Adrenal gland (tissue), 12 donors: Measurements from ENCODE around the gene PERM1. TPM values are rescaled to one million over a fixed set of nuclear protein-coding genes. Genes with fewer than 3 reads are reported as not detected.
A peak's percentile ranks its signal among the peaks of the same experiment; 100 is the strongest.
"Not testable (repeated sequence)": the region's sequence is repeated elsewhere in the genome, so short reads cannot be mapped to it uniquely, and the experiment has no call there.

Source experiments
- DNase-seq, 7 donors: peaks; one replicate each; pipeline ENCODE4 v3.0.0-alpha.2; 2019 to 2020
- H3K27ac ChIP-seq, 5 donors: fragments of 200-600 bp; sonication (generic) in 4 of 5; 1 replicate in 3 of 5; 2 replicates in 2 of 5; pipeline versions ENCODE4 v1.5.1 to v1.8.0; 2016 to 2020; ENCODE audit warnings: mild to moderate bottlenecking in 1 of 5
- H3K27me3 ChIP-seq: fragments of 200-600 bp; 2 replicates; pipeline ENCODE4 v1.8.0; 2021
- H3K36me3 ChIP-seq, 2 donors: fragments of 200-600 bp; replicated peaks in 1 of 2; 1 replicate in 1 of 2; 2 replicates in 1 of 2; pipeline versions ENCODE4 v1.5.1 to v1.8.0; 2018 to 2022
- H3K4me1 ChIP-seq, 2 donors: fragments of 200-600 bp; replicated peaks in 1 of 2; 1 replicate in 1 of 2; 2 replicates in 1 of 2; pipeline versions ENCODE4 v1.5.1 to v1.8.0; 2018 to 2021
- H3K4me3 ChIP-seq, 4 donors: fragments of 200-600 bp; sonication (generic) in 3 of 4; one replicate each; pipeline ENCODE4 v1.5.1; 2016 to 2018
- H3K9me3 ChIP-seq, 3 donors: fragments of 200-600 bp; sonication (generic) in 1 of 3; replicated peaks in 1 of 3; 1 replicate in 2 of 3; 2 replicates in 1 of 3; pipeline versions ENCODE4 v1.5.1 to v1.8.0; 2016 to 2021
- POLR2A ChIP-seq, 2 donors: fragments of 450-650 bp; IDR thresholded peaks; one replicate each; pipeline ENCODE4 v1.6.1; 2017; ENCODE audit warnings: antibody characterized with exemption in 2 of 2, mild to moderate bottlenecking in 2 of 2, moderate library complexity in 1 of 2
- WGBS, 4 donors: extraction: QIAGEN DNeasy Blood & Tissue Kit in 2 of 4; methylation state at CpG; one replicate each; pipeline versions ENCODE4 v1.1.5 to v1.1.7; 2013 to 2017; 5-methylcytosine and 5-hydroxymethylcytosine counted together
- intact Hi-C, 2 donors: fragments of 100-400 bp; cut with DNase I; formaldehyde crosslinking; loops; one replicate each; pipeline versions ENCODE4 v1.14.1 to v1.15.0; 2022 to 2023
- polyA plus RNA-seq, 3 donors: library from polyadenylated mRNA; stranded (reverse); fragments of 200-250 nt in 2 of 3; fragments of 350-450 nt in 1 of 3; fragmentation: Illumina TruSeq in 1 of 3; extraction: RNeasy Lipid Tissue Mini Kit (QIAGEN cat#74804) in 1 of 3; gene quantifications; one replicate each; pipeline ENCODE4 v1.2.3, GENCODE V29; 2013 to 2014
- total RNA-seq, 9 donors: library from RNA; depleted of rRNA in 4 of 9; stranded (reverse); fragments of >200 nt in 4 of 9; fragments of 120-200 nt in 1 of 9; fragmentation: NEBNext Ultra II Directional in 1 of 9; extraction: Animal tissue kit (Norgen Biotek cat#: 25700) in 1 of 9; gene quantifications; one replicate each; pipeline versions ENCODE4 v1.1.0 to v1.2.4, GENCODE V29; 2013 to 2023
- TF ChIP-seq, protein P1 (sequence below), 6 experiments: fragments of 450-650 bp in 4 of 6; fragments of 200-600 bp in 2 of 6; sonication (generic) in 1 of 6; IDR thresholded peaks; 1 replicate in 5 of 6; 2 replicates in 1 of 6; pipeline versions ENCODE4 v1.5.1 to v1.8.0; 2016 to 2021; ENCODE audit warnings: antibody characterized with exemption in 6 of 6, mild to moderate bottlenecking in 2 of 6, moderate library complexity in 1 of 6
- donor health status: healthy with polysubstance abuse.
- donor health status: Bipolar disorder and iron deficiency.
- donor health status: DM: yes; HTN: yes; CAD: no.
- donor health status: DM: no; HTN: no; CAD: no.
- donor health status: DM: no; HTN: no; CAD: no.
- donor health status: DM: yes; HTN: yes; CAD: no.

PERM1 gene
- total and polyA plus RNA-seq, 12 donors: 0.13 to 0.88 (median 0.25) TPM; not detected in 5

DNA sequence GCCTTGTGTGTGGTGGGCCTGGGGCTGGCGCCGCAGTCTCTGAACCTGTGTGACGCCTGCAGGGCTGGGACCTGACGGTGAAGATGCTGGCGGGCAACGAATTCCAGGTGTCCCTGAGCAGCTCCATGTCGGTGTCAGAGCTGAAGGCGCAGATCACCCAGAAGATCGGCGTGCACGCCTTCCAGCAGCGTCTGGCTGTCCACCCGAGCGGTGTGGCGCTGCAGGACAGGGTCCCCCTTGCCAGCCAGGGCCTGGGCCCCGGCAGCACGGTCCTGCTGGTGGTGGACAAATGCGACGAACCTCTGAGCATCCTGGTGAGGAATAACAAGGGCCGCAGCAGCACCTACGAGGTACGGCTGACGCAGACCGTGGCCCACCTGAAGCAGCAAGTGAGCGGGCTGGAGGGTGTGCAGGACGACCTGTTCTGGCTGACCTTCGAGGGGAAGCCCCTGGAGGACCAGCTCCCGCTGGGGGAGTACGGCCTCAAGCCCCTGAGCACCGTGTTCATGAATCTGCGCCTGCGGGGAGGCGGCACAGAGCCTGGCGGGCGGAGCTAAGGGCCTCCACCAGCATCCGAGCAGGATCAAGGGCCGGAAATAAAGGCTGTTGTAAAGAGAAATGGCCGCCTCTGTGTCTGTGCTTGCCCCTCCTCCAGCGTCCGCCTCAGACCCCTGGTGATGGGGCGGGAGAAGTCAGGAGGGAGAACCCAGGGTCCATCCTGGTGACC, 32.2 kb upstream of the PERM1 start:
- no peaks in the 10 kb centered on the region for H3K36me3 ChIP-seq
- no peak for DNase-seq
- no peaks in the 10 kb centered on the region for H3K9me3 ChIP-seq
- no peaks in the 10 kb centered on the region for H3K27me3 ChIP-seq
- TF ChIP-seq, protein P1, sequence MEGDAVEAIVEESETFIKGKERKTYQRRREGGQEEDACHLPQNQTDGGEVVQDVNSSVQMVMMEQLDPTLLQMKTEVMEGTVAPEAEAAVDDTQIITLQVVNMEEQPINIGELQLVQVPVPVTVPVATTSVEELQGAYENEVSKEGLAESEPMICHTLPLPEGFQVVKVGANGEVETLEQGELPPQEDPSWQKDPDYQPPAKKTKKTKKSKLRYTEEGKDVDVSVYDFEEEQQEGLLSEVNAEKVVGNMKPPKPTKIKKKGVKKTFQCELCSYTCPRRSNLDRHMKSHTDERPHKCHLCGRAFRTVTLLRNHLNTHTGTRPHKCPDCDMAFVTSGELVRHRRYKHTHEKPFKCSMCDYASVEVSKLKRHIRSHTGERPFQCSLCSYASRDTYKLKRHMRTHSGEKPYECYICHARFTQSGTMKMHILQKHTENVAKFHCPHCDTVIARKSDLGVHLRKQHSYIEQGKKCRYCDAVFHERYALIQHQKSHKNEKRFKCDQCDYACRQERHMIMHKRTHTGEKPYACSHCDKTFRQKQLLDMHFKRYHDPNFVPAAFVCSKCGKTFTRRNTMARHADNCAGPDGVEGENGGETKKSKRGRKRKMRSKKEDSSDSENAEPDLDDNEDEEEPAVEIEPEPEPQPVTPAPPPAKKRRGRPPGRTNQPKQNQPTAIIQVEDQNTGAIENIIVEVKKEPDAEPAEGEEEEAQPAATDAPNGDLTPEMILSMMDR (IDR thresholded peaks at IDR 0.05): no peak
- TF ChIP-seq POLR2A (IDR thresholded peaks at IDR 0.05): no peak
- intact Hi-C loops: no loop called here
- 66 to 74% (median 68%) methylated on average over 20 to 41 of the region's 41 CpGs for WGBS, 4 donors
- peaks cover 0 to 18% of the 10 kb centered on the region in 2 donors for H3K4me1 ChIP-seq
- peak overlapping the region in 1 of 4 donors; percentile 67 for H3K4me3 ChIP-seq
- peak overlapping the region in 4 of 5 donors; percentile 70 to 93 (median 79) for H3K27ac ChIP-seq

DNA sequence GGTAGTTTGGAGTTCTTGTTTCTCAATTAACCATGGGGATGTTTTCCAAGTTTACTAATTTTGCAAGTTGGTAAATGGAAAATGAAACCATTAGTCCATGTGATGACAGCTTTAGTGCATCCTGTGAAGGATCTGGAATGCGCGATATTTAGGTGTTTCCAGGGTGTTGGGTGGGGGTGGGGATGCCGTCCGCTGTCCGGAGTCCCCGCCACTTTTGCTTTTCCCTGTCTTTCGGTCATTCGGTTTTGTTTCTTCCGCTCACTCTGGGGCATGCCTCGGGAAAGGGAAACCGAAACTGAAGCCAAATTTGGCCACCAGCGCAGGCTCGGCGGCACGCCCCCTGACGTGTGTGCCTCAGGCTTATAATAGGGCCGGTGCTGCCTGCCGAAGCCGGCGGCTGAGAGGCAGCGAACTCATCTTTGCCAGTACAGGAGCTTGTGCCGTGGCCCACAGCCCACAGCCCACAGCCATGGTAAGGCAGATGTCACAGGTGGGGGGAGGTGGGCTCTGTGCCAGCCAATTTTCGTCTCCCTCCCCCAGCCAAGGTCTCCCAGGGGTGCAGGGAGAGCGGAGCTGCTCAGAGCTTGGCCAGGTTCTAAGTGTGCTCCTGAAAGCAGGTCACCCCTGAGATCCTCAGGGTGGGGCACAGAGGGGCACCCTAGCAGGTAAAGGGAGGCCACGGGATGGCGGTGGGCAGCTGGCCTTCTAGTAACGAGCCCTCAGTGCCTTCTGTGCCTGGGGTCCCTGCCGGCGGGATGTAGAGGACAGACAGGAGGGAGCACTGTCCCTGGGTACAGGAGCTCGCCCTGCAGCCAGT, 31.4 kb upstream of the PERM1 start, which contains the start of gene ISG15:
Gene ISG15, plus strand, starts transcription at position 393 of the 817 bp plus-strand sequence. Its CDS starts 77 bp downstream, at position 470.
- Histone ChIP-seq H3K4me1 (peaks cover 0 to 14% of the 10 kb centered on the region in 2 donors), H3K36me3 (no peaks in the 10 kb centered on the region), H3K9me3 (no peaks in the 10 kb centered on the region), H3K27me3 (no peaks in the 10 kb centered on the region), H3K27ac (peak within 1 kb of the TSS in 4 of 5 donors; percentile 70 to 93 (median 79)), H3K4me3 (peak within 1 kb of the TSS in 3 of 4 donors; percentile 54 to 68 (median 67))
- WGBS, 4 donors: 0 to 4% (median 2%) methylated on average over 16 to 30 of the region's 30 CpGs
- DNase-seq: peak; percentile 88 to 96 (median 92)
- TF ChIP-seq POLR2A (IDR thresholded peaks at IDR 0.05): peak in 1 of 2 donors; percentile 72
- TF ChIP-seq, protein P1 (IDR thresholded peaks at IDR 0.05): no peak
- intact Hi-C loops: no loop called here

DNA sequence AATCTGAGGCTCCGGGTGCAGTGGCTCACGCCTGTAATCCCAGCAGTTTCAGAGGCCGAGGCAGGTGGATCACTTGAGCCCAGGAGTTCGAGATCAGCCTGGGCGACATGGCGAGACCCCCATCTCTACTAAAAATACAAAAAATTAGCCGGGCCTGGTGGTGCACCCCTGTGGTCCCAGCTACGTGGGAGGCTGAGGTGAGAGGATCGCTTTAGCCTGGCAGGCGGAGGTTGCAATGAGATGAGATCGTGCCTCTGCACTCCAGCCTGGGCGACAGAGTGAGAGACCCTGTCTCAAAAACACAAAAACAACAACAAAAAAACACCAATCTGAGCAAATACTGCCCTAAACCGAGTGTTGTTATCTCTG, 30.8 kb upstream of the PERM1 start:
- H3K27me3 ChIP-seq, H3K36me3 ChIP-seq, DNase-seq, intact Hi-C loops, H3K9me3 ChIP-seq: not testable (repeated sequence)
- peak overlapping the region in 4 of 5 donors; percentile 70 to 93 (median 79) for H3K27ac ChIP-seq
- H3K4me1 ChIP-seq: peaks cover 0 to 14% of the 10 kb centered on the region in 2 donors
- H3K4me3 ChIP-seq: peak overlapping the region in 3 of 4 donors; percentile 54 to 68 (median 67)
- WGBS, 4 donors: 55 to 59% (median 56%) methylated on average over 11 to 13 of the region's 13 CpGs

DNA sequence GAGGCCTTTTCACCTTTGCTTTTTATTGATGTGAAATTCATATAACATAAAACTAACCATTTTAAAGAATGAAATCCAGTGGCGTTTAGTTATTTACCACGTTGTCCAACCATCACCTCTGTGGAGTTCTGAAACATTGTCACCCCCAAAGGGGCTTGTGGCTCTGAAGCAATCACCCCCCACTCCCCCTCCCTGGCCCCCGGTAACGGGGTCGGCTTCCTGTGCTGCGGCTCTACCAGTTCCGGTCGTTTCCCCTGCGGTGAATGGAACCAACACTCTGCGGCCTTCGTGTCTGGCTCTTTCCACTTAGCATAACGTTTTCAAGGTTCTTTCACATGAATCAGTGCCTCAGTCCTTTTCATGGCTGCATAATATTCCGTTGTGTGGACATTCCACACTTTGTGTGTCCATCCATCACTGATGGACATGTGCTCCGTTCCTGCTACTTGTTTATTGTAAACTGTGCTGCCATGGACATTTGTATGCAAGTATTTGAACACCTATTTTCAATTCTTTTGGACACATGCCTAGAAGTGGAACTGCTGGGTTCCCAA, 29.6 kb upstream of the PERM1 start:
- DNase-seq: peak in 1 of 7 donors; percentile 17
- no peaks in the 10 kb centered on the region for H3K9me3 ChIP-seq
- TF ChIP-seq POLR2A (IDR thresholded peaks at IDR 0.05): no peak
- TF ChIP-seq, protein P1 (IDR thresholded peaks at IDR 0.05): no peak
- WGBS, 4 donors: 69 to 78% (median 72%) methylated on average over 14 of the region's 14 CpGs
- H3K4me1 ChIP-seq: peaks cover 0 to 14% of the 10 kb centered on the region in 2 donors
- H3K36me3 ChIP-seq: no peaks in the 10 kb centered on the region
- H3K4me3 ChIP-seq: no peak overlapping the region
- no peak overlapping the region for H3K27ac ChIP-seq
- intact Hi-C loops: no loop called here
- H3K27me3 ChIP-seq: peaks cover 2% of the 10 kb centered on the region

DNA sequence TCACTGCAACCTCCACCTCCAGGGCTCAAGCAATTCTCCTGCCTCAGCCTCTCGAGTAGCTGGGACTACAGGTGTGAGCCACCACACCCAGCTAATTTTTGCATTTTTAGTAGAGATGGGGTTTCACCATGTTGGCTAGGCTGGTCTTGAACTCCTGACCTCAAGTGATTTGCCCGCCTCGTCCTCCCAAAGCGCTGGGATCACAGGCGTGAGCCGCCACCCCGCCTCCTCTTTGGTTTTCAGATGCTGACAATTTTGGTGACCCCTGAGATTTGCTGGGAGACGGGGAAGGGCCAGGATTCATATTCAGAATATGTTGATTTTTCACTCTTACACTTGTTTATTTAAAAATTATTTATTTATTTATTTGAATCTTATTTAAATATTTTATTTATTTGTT, 28.2 kb upstream of the PERM1 start:
- peaks cover 4 to 18% of the 10 kb centered on the region in 2 donors for H3K4me1 ChIP-seq
- H3K27me3 ChIP-seq, H3K27ac ChIP-seq, intact Hi-C loops, H3K9me3 ChIP-seq, DNase-seq, H3K36me3 ChIP-seq, H3K4me3 ChIP-seq: not testable (repeated sequence)
- 87 to 91% (median 90%) methylated on average over 8 of the region's 8 CpGs for whole genome bisulfite sequencing, 4 donors
